ENCODE measurements around the gene GPR139.

The GPR139 gene

GRCh38 chr16:20056436-20056835, 17.3 kb downstream of the GPR139 start:
- no peak overlapping the region for H3K4me3 ChIP-seq (ENCODE audit: extremely low read depth, insufficient read depth, low read length, poor library complexity, severe bottlenecking)
- no peaks in the 10 kb centered on the region for H3K4me1 ChIP-seq (ENCODE audit: control insufficient read depth, insufficient read depth, low read length, poor library complexity, severe bottlenecking)
- H3K27ac ChIP-seq (ENCODE audit: low read depth, low read length, severe bottlenecking): no peak overlapping the region
- H3K9me3 ChIP-seq (ENCODE audit: control insufficient read depth, low read length): no peaks in the 10 kb centered on the region
- H3K36me3 ChIP-seq (ENCODE audit: control insufficient read depth, insufficient read depth, low read length): no peaks in the 10 kb centered on the region
- 100% methylated on average over 1 of the region's 3 CpGs for WGBS, 2 experiments (ENCODE audit: insufficient coverage in 2 of 2)

GRCh38 chr16:20053336-20053735, 20.4 kb downstream of the GPR139 start:
- Histone ChIP-seq H3K4me1 (ENCODE audit: control insufficient read depth, insufficient read depth, low read length, poor library complexity, severe bottlenecking) (no peaks in the 10 kb centered on the region), H3K9me3 (ENCODE audit: control insufficient read depth, low read length) (no peaks in the 10 kb centered on the region), H3K27ac (ENCODE audit: low read depth, low read length, severe bottlenecking) (no peak overlapping the region), H3K4me3 (ENCODE audit: extremely low read depth, insufficient read depth, low read length, poor library complexity, severe bottlenecking) (no peak overlapping the region), H3K36me3 (ENCODE audit: control insufficient read depth, insufficient read depth, low read length) (no peaks in the 10 kb centered on the region)
- WGBS, 2 experiments (ENCODE audit: insufficient coverage in 2 of 2): 69 to 73% methylated on average over 4 to 5 of the region's 5 CpGs

- WGBS, 2 experiments (ENCODE audit: insufficient coverage in 2 of 2): 94 to 97% methylated on average over 8 of the region's 9 CpGs
- H3K9me3 ChIP-seq (ENCODE audit: control insufficient read depth, low read length): no peaks in the 10 kb centered on the region
- no peaks in the 10 kb centered on the region for H3K36me3 ChIP-seq (ENCODE audit: control insufficient read depth, insufficient read depth, low read length)
- H3K4me3 ChIP-seq (ENCODE audit: extremely low read depth, insufficient read depth, low read length, poor library complexity, severe bottlenecking): no peak overlapping the region
- no peak overlapping the region for H3K27ac ChIP-seq (ENCODE audit: low read depth, low read length, severe bottlenecking)
- no peaks in the 10 kb centered on the region for H3K4me1 ChIP-seq (ENCODE audit: control insufficient read depth, insufficient read depth, low read length, poor library complexity, severe bottlenecking)
Observed at GRCh38 chr16:20051611-20052010, 22.1 kb downstream of the GPR139 start.

GRCh38 chr16:20051147-20051546, 22.5 kb downstream of the GPR139 start:
- no peaks in the 10 kb centered on the region for H3K36me3 ChIP-seq (ENCODE audit: control insufficient read depth, insufficient read depth, low read length)
- 91 to 92% methylated on average over 7 of the region's 7 CpGs for WGBS, 2 experiments (ENCODE audit: insufficient coverage in 2 of 2)
- no peak overlapping the region for H3K4me3 ChIP-seq (ENCODE audit: extremely low read depth, insufficient read depth, low read length, poor library complexity, severe bottlenecking)
- no peaks in the 10 kb centered on the region for H3K9me3 ChIP-seq (ENCODE audit: control insufficient read depth, low read length)
- H3K27ac ChIP-seq (ENCODE audit: low read depth, low read length, severe bottlenecking): no peak overlapping the region
- no peaks in the 10 kb centered on the region for H3K4me1 ChIP-seq (ENCODE audit: control insufficient read depth, insufficient read depth, low read length, poor library complexity, severe bottlenecking)

GRCh38 chr16:20049831-20050230, 23.9 kb downstream of the GPR139 start:
- WGBS, 2 experiments (ENCODE audit: insufficient coverage in 2 of 2): 71 to 83% methylated on average over 1 of the region's 1 CpG
- Histone ChIP-seq H3K4me3 (ENCODE audit: extremely low read depth, insufficient read depth, low read length, poor library complexity, severe bottlenecking) (no peak overlapping the region), H3K9me3 (ENCODE audit: control insufficient read depth, low read length) (no peaks in the 10 kb centered on the region), H3K27ac (ENCODE audit: low read depth, low read length, severe bottlenecking) (no peak overlapping the region), H3K4me1 (ENCODE audit: control insufficient read depth, insufficient read depth, low read length, poor library complexity, severe bottlenecking) (no peaks in the 10 kb centered on the region), H3K36me3 (ENCODE audit: control insufficient read depth, insufficient read depth, low read length) (no peaks in the 10 kb centered on the region)

GRCh38 chr16:20045886-20046285, 27.8 kb downstream of the GPR139 start:
- WGBS, 2 experiments (ENCODE audit: insufficient coverage in 2 of 2): 83% methylated on average over 2 of the region's 3 CpGs; no CpG with 5 or more reads in 1 of the 2 experiments
- no peaks in the 10 kb centered on the region for H3K9me3 ChIP-seq (ENCODE audit: control insufficient read depth, low read length)
- no peak overlapping the region for H3K4me3 ChIP-seq (ENCODE audit: extremely low read depth, insufficient read depth, low read length, poor library complexity, severe bottlenecking)
- H3K27ac ChIP-seq (ENCODE audit: low read depth, low read length, severe bottlenecking): no peak overlapping the region
- no peaks in the 10 kb centered on the region for H3K4me1 ChIP-seq (ENCODE audit: control insufficient read depth, insufficient read depth, low read length, poor library complexity, severe bottlenecking)
- no peaks in the 10 kb centered on the region for H3K36me3 ChIP-seq (ENCODE audit: control insufficient read depth, insufficient read depth, low read length)

- Histone ChIP-seq H3K9me3 (ENCODE audit: control insufficient read depth, low read length) (no peaks in the 10 kb centered on the region), H3K36me3 (ENCODE audit: control insufficient read depth, insufficient read depth, low read length) (no peaks in the 10 kb centered on the region), H3K4me1 (ENCODE audit: control insufficient read depth, insufficient read depth, low read length, poor library complexity, severe bottlenecking) (no peaks in the 10 kb centered on the region), H3K27ac (ENCODE audit: low read depth, low read length, severe bottlenecking) (no peak overlapping the region), H3K4me3 (ENCODE audit: extremely low read depth, insufficient read depth, low read length, poor library complexity, severe bottlenecking) (no peak overlapping the region)
- 70 to 92% methylated on average over 2 of the region's 2 CpGs for WGBS, 2 experiments (ENCODE audit: insufficient coverage in 2 of 2)
Observed at GRCh38 chr16:20042848-20043247, 30.8 kb downstream of the GPR139 start.

- Histone ChIP-seq H3K36me3 (ENCODE audit: control insufficient read depth, insufficient read depth, low read length) (no peaks in the 10 kb centered on the region), H3K9me3 (ENCODE audit: control insufficient read depth, low read length) (no peaks in the 10 kb centered on the region), H3K4me1 (ENCODE audit: control insufficient read depth, insufficient read depth, low read length, poor library complexity, severe bottlenecking) (no peaks in the 10 kb centered on the region), H3K4me3 (ENCODE audit: extremely low read depth, insufficient read depth, low read length, poor library complexity, severe bottlenecking) (no peak overlapping the region), H3K27ac (ENCODE audit: low read depth, low read length, severe bottlenecking) (no peak overlapping the region)
- WGBS, 2 experiments (ENCODE audit: insufficient coverage in 2 of 2): 90 to 100% methylated on average over 2 of the region's 4 CpGs
Observed at GRCh38 chr16:20041924-20042596, 31.6 kb downstream of the GPR139 start.

GRCh38 chr16:20040011-20040410, 33.7 kb downstream of the GPR139 start:
- no peak overlapping the region for H3K4me3 ChIP-seq (ENCODE audit: extremely low read depth, insufficient read depth, low read length, poor library complexity, severe bottlenecking)
- no peaks in the 10 kb centered on the region for H3K9me3 ChIP-seq (ENCODE audit: control insufficient read depth, low read length)
- 70 to 96% methylated on average over 2 to 4 of the region's 4 CpGs for WGBS, 2 experiments (ENCODE audit: insufficient coverage in 2 of 2)
- H3K36me3 ChIP-seq (ENCODE audit: control insufficient read depth, insufficient read depth, low read length): no peaks in the 10 kb centered on the region
- H3K4me1 ChIP-seq (ENCODE audit: control insufficient read depth, insufficient read depth, low read length, poor library complexity, severe bottlenecking): no peaks in the 10 kb centered on the region
- H3K27ac ChIP-seq (ENCODE audit: low read depth, low read length, severe bottlenecking): no peak overlapping the region

- Histone ChIP-seq H3K9me3 (ENCODE audit: control insufficient read depth, low read length) (no peaks in the 10 kb centered on the region), H3K4me3 (ENCODE audit: extremely low read depth, insufficient read depth, low read length, poor library complexity, severe bottlenecking) (no peak overlapping the region), H3K27ac (ENCODE audit: low read depth, low read length, severe bottlenecking) (no peak overlapping the region), H3K4me1 (ENCODE audit: control insufficient read depth, insufficient read depth, low read length, poor library complexity, severe bottlenecking) (no peaks in the 10 kb centered on the region), H3K36me3 (ENCODE audit: control insufficient read depth, insufficient read depth, low read length) (no peaks in the 10 kb centered on the region)
- 86 to 91% methylated on average over 2 to 3 of the region's 3 CpGs for WGBS, 2 experiments (ENCODE audit: insufficient coverage in 2 of 2)
Observed at GRCh38 chr16:20029611-20030010, 44.1 kb downstream of the GPR139 start.

GRCh38 chr16:20026361-20027072, 47.2 kb downstream of the GPR139 start:
- 60 to 89% methylated on average over 1 of the region's 2 CpGs for WGBS, 2 experiments (ENCODE audit: insufficient coverage in 2 of 2)
- H3K9me3 ChIP-seq (ENCODE audit: control insufficient read depth, low read length): no peaks in the 10 kb centered on the region

More at GRCh38 chr16:20026361-20027072, 47.2 kb downstream of the GPR139 start:
- H3K4me1 ChIP-seq (ENCODE audit: control insufficient read depth, insufficient read depth, low read length, poor library complexity, severe bottlenecking): no peaks in the 10 kb centered on the region
- H3K27ac ChIP-seq (ENCODE audit: low read depth, low read length, severe bottlenecking): no peak overlapping the region
- no peak overlapping the region for H3K4me3 ChIP-seq (ENCODE audit: extremely low read depth, insufficient read depth, low read length, poor library complexity, severe bottlenecking)
- no peaks in the 10 kb centered on the region for H3K36me3 ChIP-seq (ENCODE audit: control insufficient read depth, insufficient read depth, low read length)

All from mesodermal cell (in vitro differentiated cells).